SK-N-SH (cell line): ENCODE data around the gene DUSP3. TPM values are rescaled to one million over a fixed set of nuclear protein-coding genes. Genes with fewer than 3 reads are reported as not detected.

ENCODE experiments used
- CTCF ChIA-PET: fragments of 300-600, 350-600 bp; formaldehyde crosslinking; extraction: SDS; loops from one replicate; lab custom pipeline; 2021; lab: Yijun Ruan, JAX
- POLR2A ChIA-PET: fragments of 350-600 bp; sonication (Branson Sonifier 250); formaldehyde crosslinking; extraction: SDS; loops from one replicate; lab custom pipeline; 2020; ENCODE audit warnings: antibody characterized with exemption, inconsistent platforms; lab: Yijun Ruan, JAX
- DNase-seq: peaks from one replicate; pipeline ENCODE4 v3.0.0; 2012
- H2AFZ ChIP-seq: fragments of 200-600 bp; sonication (generic); 2 replicates; pipeline ENCODE4 v1.8.1; 2016; ENCODE audit warnings: antibody characterized with exemption, mild to moderate bottlenecking, low read depth
- H3F3A ChIP-seq: fragments of 200-600 bp; sonication (generic); replicated peaks from 2 replicates; pipeline ENCODE3; 2016; ENCODE audit warnings: antibody characterized with exemption, mild to moderate bottlenecking; ENCODE audit not compliant: insufficient read depth
- H3K27ac ChIP-seq, 2 experiments: fragments of 200-500 bp in 1 of 2; fragments of 200-600 bp in 1 of 2; sonication (Bioruptor generic) in 1 of 2; sonication (generic), shearing (Covaris generic) in 1 of 2; 2 replicates each; pipeline versions ENCODE4 v1.5.1 to v1.6.1; 2014 to 2016; ENCODE audit warnings: low read depth in 2 of 2, inconsistent platforms in 1 of 2, low read length in 1 of 2, mild to moderate bottlenecking in 1 of 2, mixed read lengths in 1 of 2
- H3K27me3 ChIP-seq: fragments of 200-600 bp; sonication (generic), shearing (Covaris generic); 2 replicates; pipeline ENCODE4 v1.6.1; 2016; ENCODE audit warnings: mixed run types; ENCODE audit not compliant: insufficient read depth
- H3K36me3 ChIP-seq, 2 experiments: fragments of 200-500 bp in 1 of 2; fragments of 200-600 bp in 1 of 2; sonication (Bioruptor generic) in 1 of 2; sonication (generic) in 1 of 2; replicated peaks in 1 of 2; 2 replicates each; pipeline versions ENCODE3 to v1.5.1; 2014 to 2016; ENCODE audit warnings: low read length in 1 of 2, mild to moderate bottlenecking in 1 of 2; ENCODE audit not compliant: insufficient read depth in 2 of 2, control insufficient read depth in 1 of 2
- H3K4me1 ChIP-seq, 2 experiments: fragments of 200-500 bp in 1 of 2; fragments of 200-600 bp in 1 of 2; sonication (Bioruptor generic) in 1 of 2; sonication (generic), shearing (Covaris generic) in 1 of 2; 2 replicates each; pipeline versions ENCODE4 v1.5.1 to v1.6.1; 2014 to 2016; ENCODE audit warnings: low read depth in 1 of 2, low read length in 1 of 2, mixed run types in 1 of 2; ENCODE audit not compliant: insufficient read depth in 2 of 2, control insufficient read depth in 1 of 2
- H3K4me2 ChIP-seq: fragments of 200-600 bp; sonication (generic), shearing (Covaris generic); 2 replicates; pipeline ENCODE4 v1.6.1; 2017; ENCODE audit warnings: mixed run types
- H3K4me3 ChIP-seq, 2 experiments: fragments of 200-500 bp in 1 of 2; fragments of 200-600 bp in 1 of 2; sonication (Bioruptor generic) in 1 of 2; sonication (generic), shearing (Covaris generic) in 1 of 2; 2 replicates each; pipeline versions ENCODE4 v1.5.1 to v1.8.1; 2014 to 2016; ENCODE audit warnings: low read depth in 2 of 2, inconsistent platforms in 1 of 2, low read length in 1 of 2, mild to moderate bottlenecking in 1 of 2, mixed read lengths in 1 of 2, moderate library complexity in 1 of 2
- H3K79me2 ChIP-seq: fragments of 200-600 bp; sonication (generic); 2 replicates; pipeline ENCODE4 v1.8.1; 2017; ENCODE audit warnings: mild to moderate bottlenecking; ENCODE audit not compliant: insufficient read depth
- H3K9ac ChIP-seq: fragments of 200-600 bp; sonication (generic); 2 replicates; pipeline ENCODE4 v1.6.1; 2017; ENCODE audit warnings: mixed run types
- H3K9me2 ChIP-seq: fragments of 200-600 bp; sonication (generic); 2 replicates; pipeline ENCODE4 v1.6.1; 2017; ENCODE audit warnings: mixed run types
- H3K9me3 ChIP-seq: fragments of 200-600 bp; sonication (generic); 2 replicates; pipeline ENCODE4 v1.6.1; 2017; ENCODE audit warnings: mixed run types, mild to moderate bottlenecking, moderate library complexity
- H4K20me1 ChIP-seq: fragments of 200-600 bp; sonication (generic); 2 replicates; pipeline ENCODE4 v1.6.1; 2017; ENCODE audit warnings: mild to moderate bottlenecking, mixed run types; ENCODE audit not compliant: insufficient read depth
- CTCF ChIP-seq: fragments of 200-600 bp; sonication (generic); IDR thresholded peaks from 2 replicates; pipeline ENCODE4 v1.6.1; 2017; ENCODE audit warnings: antibody characterized with exemption, mild to moderate bottlenecking, moderate library complexity
- EP300 ChIP-seq, 2 experiments: IDR thresholded peaks; 2 replicates each; pipeline versions ENCODE4 v1.4.0 to v1.6.1; 2012; ENCODE audit warnings: borderline replicate concordance in 1 of 2, low read depth in 1 of 2, low read length in 1 of 2
- FOXM1 ChIP-seq: IDR thresholded peaks from 2 replicates; pipeline ENCODE4 v1.4.0; 2012; ENCODE audit warnings: low read depth, mild to moderate bottlenecking
- MEF2A ChIP-seq: IDR thresholded peaks from 2 replicates; pipeline ENCODE4 v1.4.0; 2012; ENCODE audit warnings: low read depth, borderline replicate concordance
- MXI1 ChIP-seq: IDR thresholded peaks from 2 replicates; pipeline ENCODE4 v1.6.1; 2012; ENCODE audit warnings: mild to moderate bottlenecking, low read depth, low read length, improper control_type of control experiment
- POLR2AphosphoS5 ChIP-seq: IDR thresholded peaks from 2 replicates; pipeline ENCODE4 v1.6.1; 2012; ENCODE audit warnings: low read depth, low read length
- SIN3A ChIP-seq: IDR thresholded peaks from 2 replicates; pipeline ENCODE4 v1.6.1; 2012; ENCODE audit warnings: low read depth, mild to moderate bottlenecking, low read length, moderate library complexity, borderline replicate concordance
- ZBTB33 ChIP-seq: IDR thresholded peaks from 2 replicates; pipeline ENCODE4 v1.4.0; 2012; ENCODE audit warnings: low read depth, borderline replicate concordance
- WGBS: methylation state at CpG from one replicate; pipeline ENCODE4 v1.1.6; 2017; ENCODE audit warnings: low lambda C conversion rate; 5-methylcytosine and 5-hydroxymethylcytosine counted together
- polyA plus RNA-seq, 3 experiments: library from polyadenylated mRNA; depleted of rRNA; stranded (reverse); fragments of >200 nt; gene quantifications; 2 replicates each; pipeline ENCODE4 v1.2.3, GENCODE V29; 2012

Gene DUSP3
- polyA plus RNA-seq, 1 of the 3 experiments (the other 2 are of a cell fraction), result 31.5 TPM

- Histone ChIP-seq H3K27ac (no peak overlapping the region), H3K9me3 (no peaks in the 10 kb centered on the region), H3K79me2 (no peaks in the 10 kb centered on the region), H3K4me2 (no peak overlapping the region), H3K27me3 (no peaks in the 10 kb centered on the region), H3K36me3 (no peaks in the 10 kb centered on the region), H3K9me2 (no peaks in the 10 kb centered on the region), H3K9ac (no peak overlapping the region), H2AFZ (no peak overlapping the region), H3F3A (peaks cover 14% of the 10 kb centered on the region), H3K4me1 (peaks cover 4 to 5% of the 10 kb centered on the region in 2 experiments; a peak in 2 of 4 replicates), H3K4me3 (no peak overlapping the region), H4K20me1 (no peaks in the 10 kb centered on the region)
- ChIA-PET POLR2A (no interaction called here), CTCF (no interaction called here)
- WGBS, result 88% methylated on average over 3 of the region's 3 CpGs
- no peak for TF ChIP-seq CTCF
- TF ChIP-seq MEF2A, result no peak
- TF ChIP-seq FOXM1, result no peak
- no peak for TF ChIP-seq ZBTB33
- no peak for TF ChIP-seq POLR2AphosphoS5
- no peak for DNase-seq
Measured at GRCh38 chr17:43719578-43719977, 59.2 kb downstream of the DUSP3 start.

DNA sequence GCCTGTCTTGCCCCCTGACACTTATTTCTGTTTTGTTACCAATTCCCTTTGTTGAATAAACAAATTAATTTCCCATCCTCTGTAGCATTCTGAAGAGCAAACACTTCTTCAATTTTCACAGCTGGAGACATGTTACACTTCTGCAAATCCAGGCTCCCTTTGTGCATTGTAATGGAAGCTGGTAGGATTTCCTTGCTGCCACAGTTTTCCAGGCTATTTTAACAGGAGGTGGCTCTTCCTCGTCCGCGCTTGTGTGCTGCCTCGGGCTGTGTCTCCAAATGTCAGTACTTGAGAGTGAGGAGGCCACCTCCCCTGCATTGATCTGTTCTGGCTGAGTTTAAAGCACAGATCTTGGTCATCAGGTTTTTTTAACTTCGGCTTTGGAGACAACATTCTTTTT is 60.2 kb downstream of the DUSP3 start:
- no peak for DNase-seq
- H3K79me2 ChIP-seq, result no peaks in the 10 kb centered on the region
- no peak for TF ChIP-seq SIN3A
- TF ChIP-seq MXI1, result no peak
- TF ChIP-seq EP300 (IDR thresholded peaks at IDR 0.05; ENCODE audit: borderline replicate concordance in 1 of 2, low read depth in 1 of 2, low read length in 1 of 2), result no peak
- POLR2A ChIA-PET, result no interaction called here
- CTCF ChIA-PET, result interaction anchor here (1.8 kb wide), 1 partner anchor 13 kb away, joined by 5 read pairs; no protein-coding TSS in a partner anchor
- H3K9me2 ChIP-seq, result no peaks in the 10 kb centered on the region
- H4K20me1 ChIP-seq, result no peaks in the 10 kb centered on the region
- no peak overlapping the region for H3K27ac ChIP-seq
- no peak overlapping the region for H3K9ac ChIP-seq
- peaks cover 14% of the 10 kb centered on the region for H3F3A ChIP-seq
- H3K4me2 ChIP-seq, result no peak overlapping the region
- H3K9me3 ChIP-seq, result no peaks in the 10 kb centered on the region
- no peaks in the 10 kb centered on the region for H3K36me3 ChIP-seq
- no peaks in the 10 kb centered on the region for H3K27me3 ChIP-seq
- peaks cover 0 to 4% of the 10 kb centered on the region in 2 experiments; a peak in 2 of 4 replicates for H3K4me1 ChIP-seq
- no peak overlapping the region for H2AFZ ChIP-seq
- WGBS, result 89% methylated on average over 5 of the region's 5 CpGs
- no peak overlapping the region for H3K4me3 ChIP-seq
